HG03280 (cell line): ENCODE results near the gene RRBP1.

Source experiments
- ATAC-seq: cut with Tn5 transposase; IDR thresholded peaks from one replicate; pipeline ENCODE4 v1.9.1; 2021; ENCODE audit warnings: mild to moderate bottlenecking, moderate library complexity; ENCODE audit not compliant: unreplicated experiment

Gene RRBP1

GRCh38 chr20:17624070-17624469 is 58.0 kb downstream of the RRBP1 start:
- no peak for ATAC-seq

GRCh38 chr20:17622851-17623508 is 59.1 kb downstream of the RRBP1 start:
- no peak for ATAC-seq

GRCh38 chr20:17622086-17622850 is 59.8 kb downstream of the RRBP1 start:
- ATAC-seq, result no peak

- ATAC-seq, result no peak
Measured at GRCh38 chr20:17621229-17621968, 60.6 kb downstream of the RRBP1 start.

- no peak for ATAC-seq
Measured at GRCh38 chr20:17620371-17621228, 61.4 kb downstream of the RRBP1 start.

- ATAC-seq, result no peak
Measured at GRCh38 chr20:17619351-17620093, 62.5 kb downstream of the RRBP1 start.

- no peak for ATAC-seq
Measured at GRCh38 chr20:17618673-17619013, 63.4 kb downstream of the RRBP1 start.

- no peak for ATAC-seq
Measured at GRCh38 chr20:17617868-17618672, 64.0 kb downstream of the RRBP1 start.

- ATAC-seq, result no peak
Measured at GRCh38 chr20:17617212-17617867, 64.7 kb downstream of the RRBP1 start.

- no peak for ATAC-seq
Measured at GRCh38 chr20:17616480-17617211, 65.4 kb downstream of the RRBP1 start.

GRCh38 chr20:17615645-17616479 is 66.2 kb downstream of the RRBP1 start:
- ATAC-seq, result no peak

GRCh38 chr20:17614812-17615644 is 67.0 kb downstream of the RRBP1 start:
- no peak for ATAC-seq

- no peak for ATAC-seq
Measured at GRCh38 chr20:17614176-17614811, 67.7 kb downstream of the RRBP1 start.

- no peak for ATAC-seq
Measured at GRCh38 chr20:17613328-17614175, 68.5 kb downstream of the RRBP1 start.

GRCh38 chr20:17612992-17613327 is 69.1 kb downstream of the RRBP1 start:
- no peak for ATAC-seq
